Measurements from ENCODE around the gene TMEM143. TPM values are rescaled to one million over a fixed set of nuclear protein-coding genes. Genes with fewer than 3 reads are reported as not detected.
A peak's percentile ranks its signal among the peaks of the same experiment; 100 is the strongest.

Gene TMEM143
- total RNA-seq, 1 experiment from 2014 or later, result 15.2 TPM

- Mint-ChIP-seq H3K4me3 (peak overlapping the region; percentile 65 to 81), H3K27me3 (ENCODE audit: low read depth) (peaks cover 12% of the 10 kb centered on the region), H3K9me3 (no peaks in the 10 kb centered on the region; a peak in 1 of 5 replicates), H3K27ac (peak overlapping the region; percentile 40 to 87 (median 74); a peak in 6 of 7 replicates), H3K36me3 (ENCODE audit: insufficient read depth in 1 of 3, low read depth in 3 of 3) (peaks cover 0 to 3% (median 0%) of the 10 kb centered on the region in 3 experiments; a peak in 1 of 7 replicates), H3K4me1 (peaks cover 28 to 33% of the 10 kb centered on the region in 2 experiments)
- peaks cover 14% of the 10 kb centered on the region for H3K23me2 ChIP-seq (ENCODE audit: insufficient read length, low read depth, low read length, poor library complexity, severe bottlenecking)
- TF ChIP-seq, protein P1, sequence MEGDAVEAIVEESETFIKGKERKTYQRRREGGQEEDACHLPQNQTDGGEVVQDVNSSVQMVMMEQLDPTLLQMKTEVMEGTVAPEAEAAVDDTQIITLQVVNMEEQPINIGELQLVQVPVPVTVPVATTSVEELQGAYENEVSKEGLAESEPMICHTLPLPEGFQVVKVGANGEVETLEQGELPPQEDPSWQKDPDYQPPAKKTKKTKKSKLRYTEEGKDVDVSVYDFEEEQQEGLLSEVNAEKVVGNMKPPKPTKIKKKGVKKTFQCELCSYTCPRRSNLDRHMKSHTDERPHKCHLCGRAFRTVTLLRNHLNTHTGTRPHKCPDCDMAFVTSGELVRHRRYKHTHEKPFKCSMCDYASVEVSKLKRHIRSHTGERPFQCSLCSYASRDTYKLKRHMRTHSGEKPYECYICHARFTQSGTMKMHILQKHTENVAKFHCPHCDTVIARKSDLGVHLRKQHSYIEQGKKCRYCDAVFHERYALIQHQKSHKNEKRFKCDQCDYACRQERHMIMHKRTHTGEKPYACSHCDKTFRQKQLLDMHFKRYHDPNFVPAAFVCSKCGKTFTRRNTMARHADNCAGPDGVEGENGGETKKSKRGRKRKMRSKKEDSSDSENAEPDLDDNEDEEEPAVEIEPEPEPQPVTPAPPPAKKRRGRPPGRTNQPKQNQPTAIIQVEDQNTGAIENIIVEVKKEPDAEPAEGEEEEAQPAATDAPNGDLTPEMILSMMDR (conservative IDR thresholded peaks at IDR 0.05), result peak; percentile 91
- no peak overlapping the region for H2BK120ac ChIP-seq (ENCODE audit: low read depth, low read length, poor library complexity, severe bottlenecking)
- no peaks in the 10 kb centered on the region for H3K79me1 ChIP-seq (ENCODE audit: insufficient read depth, low read depth, low read length, poor library complexity, severe bottlenecking)
- no peak overlapping the region for H2BK20ac ChIP-seq (ENCODE audit: low read depth, low read length, poor library complexity, severe bottlenecking)
- no peaks in the 10 kb centered on the region for H3K9me3 ChIP-seq (ENCODE audit: control insufficient read depth, low read depth, low read length)
- no peaks in the 10 kb centered on the region for H3K79me2 ChIP-seq (ENCODE audit: insufficient read depth, low read length)
- no peaks in the 10 kb centered on the region for H3K27me3 ChIP-seq (ENCODE audit: insufficient read depth, low read length)
- no peak overlapping the region for H3K23ac ChIP-seq (ENCODE audit: insufficient read length, low read depth, low read length)
- H2AFZ ChIP-seq (ENCODE audit: low read length), result no peak overlapping the region
- no peak overlapping the region for H4K5ac ChIP-seq (ENCODE audit: insufficient read length, low read depth, low read length)
- H3K9ac ChIP-seq (ENCODE audit: extremely low read depth, insufficient read length, low read length), result no peak overlapping the region
- no peak overlapping the region for H3K27ac ChIP-seq (ENCODE audit: insufficient read length, low read depth, low read length)
- no peak overlapping the region for H2BK5ac ChIP-seq (ENCODE audit: insufficient read length, low read length)
- H3K4me1 ChIP-seq (ENCODE audit: insufficient read depth, low read length), result peaks cover 3% of the 10 kb centered on the region; the same call in 1 of the 2 replicates
- no peak overlapping the region for H4K91ac ChIP-seq (ENCODE audit: insufficient read length, low read depth, low read length)
- peak; percentile 95 for DNase-seq
- WGBS (ENCODE audit: extremely low coverage, insufficient read length, low lambda C conversion rate), result no CpG with 5 or more reads among the region's 54 CpGs
- H2BK12ac ChIP-seq (ENCODE audit: insufficient read length, low read depth, low read length), result no peak overlapping the region
- H3K18ac ChIP-seq (ENCODE audit: insufficient read length, low read depth, low read length), result no peak overlapping the region
- no peak overlapping the region for H3K14ac ChIP-seq (ENCODE audit: insufficient read depth, low read length)
- no peaks in the 10 kb centered on the region for H4K20me1 ChIP-seq (ENCODE audit: control insufficient read depth, insufficient read depth, insufficient read length)
- no peak overlapping the region for H2BK15ac ChIP-seq (ENCODE audit: low read depth, low read length)
- no peak overlapping the region for H3T11ph ChIP-seq (ENCODE audit: low read length)
- H4K8ac ChIP-seq (replicated peaks; ENCODE audit: insufficient read length, low read depth, low read length), result no peak overlapping the region
- no peak overlapping the region for H2AK5ac ChIP-seq (ENCODE audit: insufficient read length, low read length)
- peak overlapping the region; percentile 82 for H3K4me2 ChIP-seq (ENCODE audit: insufficient read depth, insufficient read length, low read length)
- H3K4ac ChIP-seq (ENCODE audit: low read depth, low read length), result no peak overlapping the region
- no peak overlapping the region for H3K56ac ChIP-seq (ENCODE audit: insufficient read length, low read depth, low read length)
Observed at GRCh38 chr19:48333467-48334384, 30.0 kb downstream of the TMEM143 start.
